Tibial nerve (tissue), 4 donors: ENCODE measurements around the gene MBOAT7. TPM values are rescaled to one million over a fixed set of nuclear protein-coding genes. Genes with fewer than 3 reads are reported as not detected.

Experiments used
- DNase-seq, 2 donors: peaks; one replicate each; pipeline ENCODE4 v3.0.0-alpha.2; 2019; ENCODE audit warnings: low spot score in 2 of 2
- H3K27ac ChIP-seq, 4 donors: fragments of 200-600 bp; sonication (generic) in 3 of 4; one replicate each; pipeline ENCODE4 v1.5.1; 2017 to 2019; ENCODE audit warnings: mild to moderate bottlenecking in 1 of 4
- H3K27me3 ChIP-seq, 2 donors: fragments of 200-600 bp; sonication (generic) in 1 of 2; one replicate each; pipeline versions ENCODE4 v1.5.1 to v1.6.0; 2017 to 2019
- H3K36me3 ChIP-seq, 3 donors: fragments of 200-600 bp; sonication (generic); one replicate each; pipeline ENCODE4 v1.5.1; 2018 to 2019
- H3K4me1 ChIP-seq, 4 donors: fragments of 200-600 bp; sonication (generic) in 3 of 4; one replicate each; pipeline ENCODE4 v1.5.1; 2017 to 2019
- H3K4me3 ChIP-seq, 4 donors: fragments of 200-600 bp; sonication (generic) in 3 of 4; one replicate each; pipeline ENCODE4 v1.5.1; 2017 to 2019; ENCODE audit warnings: mild to moderate bottlenecking in 1 of 4, moderate library complexity in 1 of 4
- H3K9me3 ChIP-seq, 4 donors: fragments of 200-600 bp; sonication (generic) in 3 of 4; one replicate each; pipeline ENCODE4 v1.5.1; 2017 to 2019
- CTCF ChIP-seq, 5 experiments: fragments of 200-600 bp in 3 of 5; fragments of 450-650 bp in 2 of 5; sonication (generic) in 3 of 5; IDR thresholded peaks; one replicate each; pipeline ENCODE4 v1.5.1; 2016 to 2019; ENCODE audit warnings: antibody characterized with exemption in 5 of 5, mild to moderate bottlenecking in 3 of 5, moderate library complexity in 2 of 5
- EP300 ChIP-seq, 2 donors: sonication (generic); formaldehyde crosslinking; IDR thresholded peaks; one replicate each; pipeline ENCODE4 v1.6.1; 2017; ENCODE audit warnings: antibody characterized with exemption in 2 of 2, mild to moderate bottlenecking in 1 of 2
- POLR2A ChIP-seq, 2 donors: fragments of 450-650 bp; IDR thresholded peaks; one replicate each; pipeline ENCODE4 v1.6.1; 2017; ENCODE audit warnings: antibody characterized with exemption in 2 of 2, mild to moderate bottlenecking in 2 of 2, moderate library complexity in 2 of 2
- WGBS, 2 donors: methylation state at CpG; one replicate each; pipeline ENCODE4 v1.1.5; 2018; 5-methylcytosine and 5-hydroxymethylcytosine counted together
- total RNA-seq, 4 donors: library from RNA; depleted of rRNA; stranded (reverse); fragments of >200 nt; gene quantifications; one replicate each; pipeline ENCODE4 v1.1.0, GENCODE V29; 2016

Gene MBOAT7
- total RNA-seq, 4 donors from 2014 or later, result 45.0 to 94.5 (median 50.2) TPM

GRCh38 chr19:54206030-54206830, 16.9 kb upstream of the MBOAT7 start:
- Histone ChIP-seq H3K27me3 (no peaks in the 10 kb centered on the region), H3K4me3 (no peak overlapping the region), H3K9me3 (no peaks in the 10 kb centered on the region), H3K27ac (peak overlapping the region in 2 of 4 donors; percentile 77 to 89), H3K4me1 (peaks cover 0 to 93% (median 61%) of the 10 kb centered on the region in 4 donors), H3K36me3 (peaks cover 2 to 75% (median 50%) of the 10 kb centered on the region in 3 donors)
- TF ChIP-seq POLR2A (IDR thresholded peaks at IDR 0.05), result no peak
- no peak for TF ChIP-seq CTCF (IDR thresholded peaks at IDR 0.05)
- TF ChIP-seq EP300 (IDR thresholded peaks at IDR 0.05), result no peak
- no peak for DNase-seq
- WGBS, 2 donors, result 89 to 90% methylated on average over 21 to 27 of the region's 27 CpGs

- H3K4me1 ChIP-seq, result peaks cover 0 to 91% (median 55%) of the 10 kb centered on the region in 4 donors
- peaks cover 2 to 75% (median 50%) of the 10 kb centered on the region in 3 donors for H3K36me3 ChIP-seq
- no peak for DNase-seq
- 70 to 89% methylated on average over 4 of the region's 4 CpGs for WGBS, 2 donors
- H3K4me3 ChIP-seq, result no peak overlapping the region
- peak overlapping the region in 1 of 4 donors; percentile 2 for H3K27ac ChIP-seq
- TF ChIP-seq EP300 (IDR thresholded peaks at IDR 0.05) (no peak), POLR2A (IDR thresholded peaks at IDR 0.05) (no peak), CTCF (IDR thresholded peaks at IDR 0.05) (no peak)
- H3K9me3 ChIP-seq, result no peaks in the 10 kb centered on the region
- no peaks in the 10 kb centered on the region for H3K27me3 ChIP-seq
These were observed 15.5 kb upstream of the MBOAT7 start for GRCh38 chr19:54204767-54205468.

GRCh38 chr19:54203151-54203611, 13.8 kb upstream of the MBOAT7 start:
- H3K27ac ChIP-seq, result no peak overlapping the region
- no peaks in the 10 kb centered on the region for H3K27me3 ChIP-seq
- no peaks in the 10 kb centered on the region for H3K9me3 ChIP-seq
- peaks cover 2 to 69% (median 49%) of the 10 kb centered on the region in 3 donors for H3K36me3 ChIP-seq
- 65 to 66% methylated on average over 9 of the region's 9 CpGs for WGBS, 2 donors
- H3K4me1 ChIP-seq, result peaks cover 0 to 77% (median 40%) of the 10 kb centered on the region in 4 donors
- no peak for TF ChIP-seq EP300 (IDR thresholded peaks at IDR 0.05)
- no peak for TF ChIP-seq CTCF (IDR thresholded peaks at IDR 0.05)
- no peak for TF ChIP-seq POLR2A (IDR thresholded peaks at IDR 0.05)
- DNase-seq, result no peak
- H3K4me3 ChIP-seq, result peak overlapping the region in 1 of 4 donors; percentile 8

GRCh38 chr19:54201980-54202379, 12.6 kb upstream of the MBOAT7 start:
- DNase-seq, result no peak

More at GRCh38 chr19:54201980-54202379, 12.6 kb upstream of the MBOAT7 start:
- peak overlapping the region in 2 of 4 donors; percentile 72 to 76 for H3K4me3 ChIP-seq
- H3K36me3 ChIP-seq, result peaks cover 2 to 62% (median 41%) of the 10 kb centered on the region in 3 donors
- WGBS, 2 donors, result 74 to 79% methylated on average over 13 of the region's 13 CpGs
- TF ChIP-seq EP300 (IDR thresholded peaks at IDR 0.05), result no peak
- TF ChIP-seq CTCF (IDR thresholded peaks at IDR 0.05), result no peak
- no peak for TF ChIP-seq POLR2A (IDR thresholded peaks at IDR 0.05)
- H3K9me3 ChIP-seq, result no peaks in the 10 kb centered on the region
- H3K27ac ChIP-seq, result no peak overlapping the region
- H3K4me1 ChIP-seq, result peaks cover 0 to 65% (median 34%) of the 10 kb centered on the region in 4 donors
- H3K27me3 ChIP-seq, result no peaks in the 10 kb centered on the region
